Measurements from ENCODE around the gene RAB3B.

DNA sequence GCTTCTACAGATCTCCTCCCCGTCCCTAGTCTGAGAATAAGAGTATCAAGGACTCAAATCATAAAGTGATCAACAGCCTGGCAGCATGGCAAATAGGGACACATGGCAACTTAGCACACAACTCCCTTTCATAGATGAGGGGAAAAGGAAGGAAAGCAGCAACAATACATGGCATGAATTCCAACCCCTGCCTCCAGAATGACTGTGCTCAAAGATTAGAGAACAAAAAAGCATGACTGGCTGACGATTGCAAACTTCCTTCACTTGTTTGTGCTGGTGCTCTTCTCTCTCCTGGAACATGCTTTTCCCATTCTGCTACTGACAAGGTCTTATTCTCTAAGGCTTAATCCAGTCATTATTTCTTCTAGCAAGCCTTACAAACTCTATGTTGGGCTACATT is 31.6 kb upstream of the RAB3B start:
- TF ChIP-seq GATA2 (IDR thresholded peaks at IDR 0.05; ENCODE audit: low read depth, low read length) (no peak), GATA3 (IDR thresholded peaks at IDR 0.05; ENCODE audit: low read depth, low read length) (no peak)
